Measurements from ENCODE around the gene LRP2BP. TPM values are rescaled to one million over a fixed set of nuclear protein-coding genes. Genes with fewer than 3 reads are reported as not detected.

LRP2BP gene
- total and polyA plus RNA-seq, 8 donors, result 0.47 to 6.4 (median 5.7) TPM

- no peaks in the 10 kb centered on the region for H3K27me3 ChIP-seq
- H3K9me3 ChIP-seq, result no peaks in the 10 kb centered on the region
- DNase-seq (no peak), ATAC-seq (no peak)
- H3K27ac ChIP-seq, result no peak overlapping the region
- TF ChIP-seq CTCF (IDR thresholded peaks at IDR 0.05), result no peak
- intact Hi-C loops (cut with DNase I), result no loop called here
- H3K36me3 ChIP-seq, result no peaks in the 10 kb centered on the region
- no peaks in the 10 kb centered on the region for H3K4me1 ChIP-seq
- no peak overlapping the region for H3K4me3 ChIP-seq
These were observed 39.7 kb upstream of the LRP2BP start for GRCh38 chr4:185435466-185435865.

- H3K27me3 ChIP-seq, result no peaks in the 10 kb centered on the region
- no peaks in the 10 kb centered on the region for H3K9me3 ChIP-seq
- DNase-seq (no peak), ATAC-seq (no peak)
- no peaks in the 10 kb centered on the region for H3K36me3 ChIP-seq
- H3K4me1 ChIP-seq, result peaks cover 0 to 6% of the 10 kb centered on the region in 2 donors
- intact Hi-C loops (cut with DNase I), result no loop called here
- no peak overlapping the region for H3K4me3 ChIP-seq
- no peak overlapping the region for H3K27ac ChIP-seq
- no peak for TF ChIP-seq CTCF (IDR thresholded peaks at IDR 0.05)
These were observed 33.9 kb upstream of the LRP2BP start for GRCh38 chr4:185429660-185430059.

- intact Hi-C loops (cut with DNase I), result no loop called here
- Histone ChIP-seq H3K36me3 (no peaks in the 10 kb centered on the region), H3K27me3 (no peaks in the 10 kb centered on the region), H3K27ac (no peak overlapping the region), H3K4me3 (no peak overlapping the region), H3K4me1 (peaks cover 3 to 20% of the 10 kb centered on the region in 2 donors), H3K9me3 (no peaks in the 10 kb centered on the region)
- no peak for TF ChIP-seq CTCF (IDR thresholded peaks at IDR 0.05)
- no peak for ATAC-seq
- no peak for DNase-seq
These were observed 31.4 kb upstream of the LRP2BP start for GRCh38 chr4:185426960-185427688.

GRCh38 chr4:185425647-185426352 is 30.1 kb upstream of the LRP2BP start, which contains the start of gene UFSP2:
TSS of gene UFSP2 (minus strand) at chr4:185425964. CDS start at chr4:185425868, 96 bp downstream.
- peak within 1 kb of the TSS; percentile 59 to 76 for H3K4me3 ChIP-seq
- peaks cover 3 to 23% of the 10 kb centered on the region in 2 donors for H3K4me1 ChIP-seq
- H3K27me3 ChIP-seq, result no peaks in the 10 kb centered on the region
- intact Hi-C loops (cut with DNase I), result no loop called here
- peak; percentile 95 for ATAC-seq
- peak; percentile 90 to 96 (median 96) for DNase-seq
- TF ChIP-seq CTCF (IDR thresholded peaks at IDR 0.05), result peak in 1 of 2 donors; percentile 17
- no peaks in the 10 kb centered on the region for H3K9me3 ChIP-seq
- H3K27ac ChIP-seq, result peak within 1 kb of the TSS; percentile 90 to 97
- no peaks in the 10 kb centered on the region for H3K36me3 ChIP-seq

Measured in left lung (tissue), 10 donors.